HEK293 (cell line): ENCODE data around the gene ZNF518B.

Experiments
- YY2 ChIP-seq: fragments of 450-650 bp; formaldehyde crosslinking; IDR thresholded peaks from 2 replicates; pipeline ENCODE4 v1.5.1; 2016; ENCODE audit warnings: missing biosample characterization, missing genetic modification characterization
- ZNF140 ChIP-seq: fragments of 450-650 bp; formaldehyde crosslinking; IDR thresholded peaks from 2 replicates; pipeline ENCODE4 v1.5.1; 2016; ENCODE audit warnings: missing biosample characterization, missing genetic modification characterization
- ZNF221 ChIP-seq: fragments of 450-650 bp; formaldehyde crosslinking; IDR thresholded peaks from 2 replicates; pipeline ENCODE4 v1.5.1; 2017; ENCODE audit warnings: missing biosample characterization, missing genetic modification characterization, borderline replicate concordance
- ZNF274 ChIP-seq, 2 experiments: fragments of 200-500 bp in 1 of 2; fragments of 450-650 bp in 1 of 2; sonication (Bioruptor generic) in 1 of 2; formaldehyde crosslinking in 1 of 2; IDR thresholded peaks; 2 replicates each; pipeline versions ENCODE4 v1.5.1 to v1.6.1; 2014 to 2016; ENCODE audit warnings: borderline replicate concordance in 1 of 2, inconsistent platforms in 1 of 2, low read length in 1 of 2, missing biosample characterization in 1 of 2, missing genetic modification characterization in 1 of 2
- ZNF423 ChIP-seq: fragments of 450-650 bp; formaldehyde crosslinking; IDR thresholded peaks from 2 replicates; pipeline ENCODE4 v1.5.1; 2016; ENCODE audit warnings: missing biosample characterization, missing genetic modification characterization
- ZNF701 ChIP-seq: fragments of 450-650 bp; formaldehyde crosslinking; IDR thresholded peaks from 2 replicates; pipeline ENCODE4 v1.5.1; 2016; ENCODE audit warnings: missing biosample characterization, missing genetic modification characterization
- ZNF747 ChIP-seq: fragments of 450-650 bp; formaldehyde crosslinking; IDR thresholded peaks from 2 replicates; pipeline ENCODE4 v1.5.1; 2016; ENCODE audit warnings: missing biosample characterization, missing genetic modification characterization
- TF ChIP-seq, protein P1 (sequence below): fragments of 450-650 bp; formaldehyde crosslinking; IDR thresholded peaks from 2 replicates; pipeline ENCODE4 v1.5.1; 2016; ENCODE audit warnings: missing biosample characterization, missing genetic modification characterization
- TF ChIP-seq, protein P2 (sequence below): fragments of 450-650 bp; formaldehyde crosslinking; IDR thresholded peaks from 2 replicates; pipeline ENCODE4 v1.5.1; 2016; ENCODE audit warnings: missing biosample characterization, missing genetic modification characterization, low read depth
- TF ChIP-seq, protein P3 (sequence below): fragments of 450-650 bp; formaldehyde crosslinking; IDR thresholded peaks from 2 replicates; pipeline ENCODE4 v1.5.1; 2016; ENCODE audit warnings: missing biosample characterization, missing genetic modification characterization
- TF ChIP-seq, protein P4 (sequence below): fragments of 450-650 bp; formaldehyde crosslinking; IDR thresholded peaks from 2 replicates; pipeline ENCODE4 v1.5.1; 2016; ENCODE audit warnings: missing biosample characterization, missing genetic modification characterization
- TF ChIP-seq, protein P5 (sequence below): fragments of 450-650 bp; formaldehyde crosslinking; conservative IDR thresholded peaks from 2 replicates; pipeline ENCODE4 v1.5.1; 2016; ENCODE audit warnings: low read depth, missing biosample characterization, missing genetic modification characterization

DNA sequence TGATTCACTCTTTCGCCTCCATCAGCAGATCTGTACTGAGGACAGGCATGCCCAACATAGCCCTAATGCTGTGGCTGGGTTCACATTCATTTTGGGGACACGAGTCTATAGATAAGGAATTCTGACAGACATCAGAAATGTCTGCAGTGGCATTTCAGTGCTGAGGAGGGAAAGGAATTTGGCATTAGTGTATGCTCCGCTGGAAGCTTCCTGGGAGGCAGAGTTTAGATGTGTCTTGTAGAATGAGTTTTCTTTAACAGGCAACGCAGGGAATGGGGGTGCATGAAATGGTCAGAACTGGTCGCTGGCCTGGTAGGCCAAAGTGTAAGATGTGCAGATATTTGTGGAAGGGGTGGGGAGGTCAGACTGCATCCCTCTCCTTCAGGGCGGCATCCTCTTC lies 43.5 kb upstream of the ZNF518B start:
- TF ChIP-seq, protein P1, sequence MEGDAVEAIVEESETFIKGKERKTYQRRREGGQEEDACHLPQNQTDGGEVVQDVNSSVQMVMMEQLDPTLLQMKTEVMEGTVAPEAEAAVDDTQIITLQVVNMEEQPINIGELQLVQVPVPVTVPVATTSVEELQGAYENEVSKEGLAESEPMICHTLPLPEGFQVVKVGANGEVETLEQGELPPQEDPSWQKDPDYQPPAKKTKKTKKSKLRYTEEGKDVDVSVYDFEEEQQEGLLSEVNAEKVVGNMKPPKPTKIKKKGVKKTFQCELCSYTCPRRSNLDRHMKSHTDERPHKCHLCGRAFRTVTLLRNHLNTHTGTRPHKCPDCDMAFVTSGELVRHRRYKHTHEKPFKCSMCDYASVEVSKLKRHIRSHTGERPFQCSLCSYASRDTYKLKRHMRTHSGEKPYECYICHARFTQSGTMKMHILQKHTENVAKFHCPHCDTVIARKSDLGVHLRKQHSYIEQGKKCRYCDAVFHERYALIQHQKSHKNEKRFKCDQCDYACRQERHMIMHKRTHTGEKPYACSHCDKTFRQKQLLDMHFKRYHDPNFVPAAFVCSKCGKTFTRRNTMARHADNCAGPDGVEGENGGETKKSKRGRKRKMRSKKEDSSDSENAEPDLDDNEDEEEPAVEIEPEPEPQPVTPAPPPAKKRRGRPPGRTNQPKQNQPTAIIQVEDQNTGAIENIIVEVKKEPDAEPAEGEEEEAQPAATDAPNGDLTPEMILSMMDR (tag by site-specific recombination): no peak
- TF ChIP-seq ZNF221 (no peak), YY2 (no peak), ZNF423 (tag by site-specific recombination) (no peak), ZNF274 (IDR thresholded peaks at IDR 0.05; ENCODE audit: low read length) (no peak), ZNF274 (tag by site-specific recombination; IDR thresholded peaks at IDR 0.05; ENCODE audit: borderline replicate concordance) (no peak), ZNF701 (no peak), ZNF140 (tag by site-specific recombination) (no peak), ZNF747 (no peak)
- TF ChIP-seq, protein P2, sequence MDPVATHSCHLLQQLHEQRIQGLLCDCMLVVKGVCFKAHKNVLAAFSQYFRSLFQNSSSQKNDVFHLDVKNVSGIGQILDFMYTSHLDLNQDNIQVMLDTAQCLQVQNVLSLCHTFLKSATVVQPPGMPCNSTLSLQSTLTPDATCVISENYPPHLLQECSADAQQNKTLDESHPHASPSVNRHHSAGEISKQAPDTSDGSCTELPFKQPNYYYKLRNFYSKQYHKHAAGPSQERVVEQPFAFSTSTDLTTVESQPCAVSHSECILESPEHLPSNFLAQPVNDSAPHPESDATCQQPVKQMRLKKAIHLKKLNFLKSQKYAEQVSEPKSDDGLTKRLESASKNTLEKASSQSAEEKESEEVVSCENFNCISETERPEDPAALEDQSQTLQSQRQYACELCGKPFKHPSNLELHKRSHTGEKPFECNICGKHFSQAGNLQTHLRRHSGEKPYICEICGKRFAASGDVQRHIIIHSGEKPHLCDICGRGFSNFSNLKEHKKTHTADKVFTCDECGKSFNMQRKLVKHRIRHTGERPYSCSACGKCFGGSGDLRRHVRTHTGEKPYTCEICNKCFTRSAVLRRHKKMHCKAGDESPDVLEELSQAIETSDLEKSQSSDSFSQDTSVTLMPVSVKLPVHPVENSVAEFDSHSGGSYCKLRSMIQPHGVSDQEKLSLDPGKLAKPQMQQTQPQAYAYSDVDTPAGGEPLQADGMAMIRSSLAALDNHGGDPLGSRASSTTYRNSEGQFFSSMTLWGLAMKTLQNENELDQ (tag by site-specific recombination): no peak
- TF ChIP-seq, protein P3, sequence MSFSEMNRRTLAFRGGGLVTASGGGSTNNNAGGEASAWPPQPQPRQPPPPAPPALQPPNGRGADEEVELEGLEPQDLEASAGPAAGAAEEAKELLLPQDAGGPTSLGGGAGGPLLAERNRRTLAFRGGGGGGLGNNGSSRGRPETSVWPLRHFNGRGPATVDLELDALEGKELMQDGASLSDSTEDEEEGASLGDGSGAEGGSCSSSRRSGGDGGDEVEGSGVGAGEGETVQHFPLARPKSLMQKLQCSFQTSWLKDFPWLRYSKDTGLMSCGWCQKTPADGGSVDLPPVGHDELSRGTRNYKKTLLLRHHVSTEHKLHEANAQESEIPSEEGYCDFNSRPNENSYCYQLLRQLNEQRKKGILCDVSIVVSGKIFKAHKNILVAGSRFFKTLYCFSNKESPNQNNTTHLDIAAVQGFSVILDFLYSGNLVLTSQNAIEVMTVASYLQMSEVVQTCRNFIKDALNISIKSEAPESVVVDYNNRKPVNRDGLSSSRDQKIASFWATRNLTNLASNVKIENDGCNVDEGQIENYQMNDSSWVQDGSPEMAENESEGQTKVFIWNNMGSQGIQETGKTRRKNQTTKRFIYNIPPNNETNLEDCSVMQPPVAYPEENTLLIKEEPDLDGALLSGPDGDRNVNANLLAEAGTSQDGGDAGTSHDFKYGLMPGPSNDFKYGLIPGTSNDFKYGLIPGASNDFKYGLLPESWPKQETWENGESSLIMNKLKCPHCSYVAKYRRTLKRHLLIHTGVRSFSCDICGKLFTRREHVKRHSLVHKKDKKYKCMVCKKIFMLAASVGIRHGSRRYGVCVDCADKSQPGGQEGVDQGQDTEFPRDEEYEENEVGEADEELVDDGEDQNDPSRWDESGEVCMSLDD: no peak
- TF ChIP-seq, protein P4, sequence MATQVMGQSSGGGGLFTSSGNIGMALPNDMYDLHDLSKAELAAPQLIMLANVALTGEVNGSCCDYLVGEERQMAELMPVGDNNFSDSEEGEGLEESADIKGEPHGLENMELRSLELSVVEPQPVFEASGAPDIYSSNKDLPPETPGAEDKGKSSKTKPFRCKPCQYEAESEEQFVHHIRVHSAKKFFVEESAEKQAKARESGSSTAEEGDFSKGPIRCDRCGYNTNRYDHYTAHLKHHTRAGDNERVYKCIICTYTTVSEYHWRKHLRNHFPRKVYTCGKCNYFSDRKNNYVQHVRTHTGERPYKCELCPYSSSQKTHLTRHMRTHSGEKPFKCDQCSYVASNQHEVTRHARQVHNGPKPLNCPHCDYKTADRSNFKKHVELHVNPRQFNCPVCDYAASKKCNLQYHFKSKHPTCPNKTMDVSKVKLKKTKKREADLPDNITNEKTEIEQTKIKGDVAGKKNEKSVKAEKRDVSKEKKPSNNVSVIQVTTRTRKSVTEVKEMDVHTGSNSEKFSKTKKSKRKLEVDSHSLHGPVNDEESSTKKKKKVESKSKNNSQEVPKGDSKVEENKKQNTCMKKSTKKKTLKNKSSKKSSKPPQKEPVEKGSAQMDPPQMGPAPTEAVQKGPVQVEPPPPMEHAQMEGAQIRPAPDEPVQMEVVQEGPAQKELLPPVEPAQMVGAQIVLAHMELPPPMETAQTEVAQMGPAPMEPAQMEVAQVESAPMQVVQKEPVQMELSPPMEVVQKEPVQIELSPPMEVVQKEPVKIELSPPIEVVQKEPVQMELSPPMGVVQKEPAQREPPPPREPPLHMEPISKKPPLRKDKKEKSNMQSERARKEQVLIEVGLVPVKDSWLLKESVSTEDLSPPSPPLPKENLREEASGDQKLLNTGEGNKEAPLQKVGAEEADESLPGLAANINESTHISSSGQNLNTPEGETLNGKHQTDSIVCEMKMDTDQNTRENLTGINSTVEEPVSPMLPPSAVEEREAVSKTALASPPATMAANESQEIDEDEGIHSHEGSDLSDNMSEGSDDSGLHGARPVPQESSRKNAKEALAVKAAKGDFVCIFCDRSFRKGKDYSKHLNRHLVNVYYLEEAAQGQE (tag by site-specific recombination): no peak
- TF ChIP-seq, protein P5, sequence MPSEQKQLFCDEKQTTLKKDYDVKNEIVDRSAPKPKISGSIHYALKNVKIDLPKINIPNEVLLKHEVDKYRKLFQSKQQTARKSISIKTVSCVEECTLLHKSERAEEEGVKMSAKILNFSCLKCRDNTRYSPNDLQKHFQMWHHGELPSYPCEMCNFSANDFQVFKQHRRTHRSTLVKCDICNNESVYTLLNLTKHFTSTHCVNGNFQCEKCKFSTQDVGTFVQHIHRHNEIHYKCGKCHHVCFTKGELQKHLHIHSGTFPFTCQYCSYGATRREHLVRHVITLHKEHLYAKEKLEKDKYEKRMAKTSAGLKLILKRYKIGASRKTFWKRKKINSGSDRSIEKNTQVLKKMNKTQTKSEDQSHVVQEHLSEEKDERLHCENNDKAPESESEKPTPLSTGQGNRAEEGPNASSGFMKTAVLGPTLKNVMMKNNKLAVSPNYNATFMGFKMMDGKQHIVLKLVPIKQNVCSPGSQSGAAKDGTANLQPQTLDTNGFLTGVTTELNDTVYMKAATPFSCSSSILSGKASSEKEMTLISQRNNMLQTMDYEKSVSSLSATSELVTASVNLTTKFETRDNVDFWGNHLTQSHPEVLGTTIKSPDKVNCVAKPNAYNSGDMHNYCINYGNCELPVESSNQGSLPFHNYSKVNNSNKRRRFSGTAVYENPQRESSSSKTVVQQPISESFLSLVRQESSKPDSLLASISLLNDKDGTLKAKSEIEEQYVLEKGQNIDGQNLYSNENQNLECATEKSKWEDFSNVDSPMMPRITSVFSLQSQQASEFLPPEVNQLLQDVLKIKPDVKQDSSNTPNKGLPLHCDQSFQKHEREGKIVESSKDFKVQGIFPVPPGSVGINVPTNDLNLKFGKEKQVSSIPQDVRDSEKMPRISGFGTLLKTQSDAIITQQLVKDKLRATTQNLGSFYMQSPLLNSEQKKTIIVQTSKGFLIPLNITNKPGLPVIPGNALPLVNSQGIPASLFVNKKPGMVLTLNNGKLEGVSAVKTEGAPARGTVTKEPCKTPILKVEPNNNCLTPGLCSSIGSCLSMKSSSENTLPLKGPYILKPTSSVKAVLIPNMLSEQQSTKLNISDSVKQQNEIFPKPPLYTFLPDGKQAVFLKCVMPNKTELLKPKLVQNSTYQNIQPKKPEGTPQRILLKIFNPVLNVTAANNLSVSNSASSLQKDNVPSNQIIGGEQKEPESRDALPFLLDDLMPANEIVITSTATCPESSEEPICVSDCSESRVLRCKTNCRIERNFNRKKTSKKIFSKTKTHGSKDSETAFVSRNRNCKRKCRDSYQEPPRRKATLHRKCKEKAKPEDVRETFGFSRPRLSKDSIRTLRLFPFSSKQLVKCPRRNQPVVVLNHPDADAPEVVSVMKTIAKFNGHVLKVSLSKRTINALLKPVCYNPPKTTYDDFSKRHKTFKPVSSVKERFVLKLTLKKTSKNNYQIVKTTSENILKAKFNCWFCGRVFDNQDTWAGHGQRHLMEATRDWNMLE: no peak
